Neuronal stem cell (in vitro differentiated cells): ENCODE data around the gene NHS.

Experiments
- DNase-seq: peaks from one replicate; pipeline ENCODE4 v3.0.0-alpha.2; 2013; ENCODE audit warnings: low spot score
- H2AFZ ChIP-seq: one replicate; pipeline ENCODE4 v1.6.1; 2013; ENCODE audit warnings: mild to moderate bottlenecking, low read length, inconsistent platforms
- H2AK5ac ChIP-seq: 2 replicates; pipeline ENCODE4 v1.6.1; 2013; ENCODE audit warnings: low read depth, mild to moderate bottlenecking, inconsistent platforms, low read length, moderate library complexity, mixed read lengths
- H2BK120ac ChIP-seq: 2 replicates; pipeline ENCODE4 v1.6.1; 2013; ENCODE audit warnings: low read depth, mild to moderate bottlenecking, inconsistent platforms, low read length, moderate library complexity, mixed read lengths
- H2BK12ac ChIP-seq: one replicate; pipeline ENCODE4 v1.6.1; 2013; ENCODE audit warnings: low read length, inconsistent platforms
- H2BK15ac ChIP-seq: 2 replicates; pipeline ENCODE4 v1.6.1; 2013; ENCODE audit warnings: mild to moderate bottlenecking, low read length, inconsistent platforms, mixed read lengths
- H2BK5ac ChIP-seq: one replicate; pipeline ENCODE4 v1.6.1; 2013; ENCODE audit warnings: inconsistent platforms, mild to moderate bottlenecking, low read length, moderate library complexity
- H3K14ac ChIP-seq: one replicate; pipeline ENCODE4 v1.6.1; 2013; ENCODE audit warnings: low read length, inconsistent platforms
- H3K18ac ChIP-seq: 2 replicates; pipeline ENCODE4 v1.6.1; 2013; ENCODE audit warnings: low read length, inconsistent platforms
- H3K23ac ChIP-seq: 2 replicates; pipeline ENCODE4 v1.6.1; 2013; ENCODE audit warnings: low read depth, mild to moderate bottlenecking, mixed read lengths, low read length, inconsistent platforms; ENCODE audit not compliant: poor library complexity
- H3K27ac ChIP-seq: replicated peaks from 3 replicates; pipeline ENCODE4 v1.5.1; 2013; ENCODE audit warnings: low read length, inconsistent platforms
- H3K27me3 ChIP-seq, 3 experiments: 2 replicates each; pipeline ENCODE4 v1.6.1; 2013; ENCODE audit warnings: low read length in 3 of 3, mild to moderate bottlenecking in 2 of 3, inconsistent platforms in 1 of 3, low read depth in 1 of 3, mixed read lengths in 1 of 3, moderate library complexity in 1 of 3; ENCODE audit not compliant: control insufficient read depth in 3 of 3, insufficient read depth in 3 of 3
- H3K36me3 ChIP-seq, 2 donors: replicated peaks in 1 of 2; 2 replicates each; pipeline ENCODE4 v1.6.1; 2013; ENCODE audit warnings: low read length in 2 of 2; ENCODE audit not compliant: control insufficient read depth in 2 of 2, insufficient read depth in 2 of 2
- H3K4ac ChIP-seq: 2 replicates; pipeline ENCODE4 v1.6.1; 2013; ENCODE audit warnings: inconsistent platforms, mild to moderate bottlenecking, low read length, moderate library complexity
- H3K4me1 ChIP-seq, 2 donors: 1 replicate in 1 of 2; 2 replicates in 1 of 2; pipeline ENCODE4 v1.6.1; 2013; ENCODE audit warnings: low read length in 2 of 2, low read depth in 1 of 2; ENCODE audit not compliant: control insufficient read depth in 2 of 2, insufficient read depth in 1 of 2
- H3K4me2 ChIP-seq: one replicate; pipeline ENCODE4 v1.6.1; 2013; ENCODE audit warnings: mild to moderate bottlenecking, low read length, inconsistent platforms; ENCODE audit not compliant: insufficient read depth, poor library complexity, severe bottlenecking
- H3K4me3 ChIP-seq, 2 donors: 2 replicates each; pipeline ENCODE4 v1.5.1; 2013; ENCODE audit warnings: low read length in 2 of 2, mild to moderate bottlenecking in 2 of 2, inconsistent platforms in 1 of 2, moderate library complexity in 1 of 2
- H3K79me1 ChIP-seq: one replicate; pipeline ENCODE4 v1.6.1; 2013; ENCODE audit warnings: low read depth, mild to moderate bottlenecking, inconsistent platforms, low read length, moderate library complexity
- H3K9ac ChIP-seq: one replicate; pipeline ENCODE4 v1.6.1; 2013; ENCODE audit warnings: mild to moderate bottlenecking, low read depth, low read length, inconsistent platforms; ENCODE audit not compliant: poor library complexity
- H3K9me3 ChIP-seq, 2 donors: replicated peaks in 1 of 2; 2 replicates each; pipeline versions ENCODE3 to v1.6.1; 2013; ENCODE audit warnings: low read length in 2 of 2, mild to moderate bottlenecking in 2 of 2, inconsistent platforms in 1 of 2, low read depth in 1 of 2, mixed read lengths in 1 of 2, moderate library complexity in 1 of 2; ENCODE audit not compliant: control insufficient read depth in 2 of 2, insufficient read depth in 1 of 2
- H4K8ac ChIP-seq: one replicate; pipeline ENCODE4 v1.6.1; 2013; ENCODE audit warnings: low read depth, mild to moderate bottlenecking, inconsistent platforms, low read length, moderate library complexity
- H4K91ac ChIP-seq: one replicate; pipeline ENCODE4 v1.6.1; 2013; ENCODE audit warnings: low read length, low read depth, mild to moderate bottlenecking, inconsistent platforms; ENCODE audit not compliant: poor library complexity
- WGBS, 2 donors: extraction: QIAGEN DNeasy Blood & Tissue Kit; methylation state at CpG; one replicate each; pipeline ENCODE4 v1.1.7; 2013; ENCODE audit warnings: missing lambda C conversion rate in 2 of 2, mixed read lengths in 1 of 2; ENCODE audit not compliant: insufficient read length in 2 of 2, insufficient replicate concordance in 1 of 2; ENCODE audit errors: extremely low coverage in 2 of 2; 5-methylcytosine and 5-hydroxymethylcytosine counted together

NHS gene

GRCh38 chrX:17554914-17555313, 179.9 kb downstream of the NHS start:
- no peak overlapping the region for H2BK5ac ChIP-seq
- H3K27ac ChIP-seq = no peak overlapping the region
- DNase-seq = no peak
- H3K79me1 ChIP-seq = no peaks in the 10 kb centered on the region
- H4K8ac ChIP-seq = no peak overlapping the region
- no peak overlapping the region for H3K14ac ChIP-seq
- H2BK15ac ChIP-seq = no peak overlapping the region
- H3K4me2 ChIP-seq = no peak overlapping the region
- no CpG with 5 or more reads among the region's 5 CpGs for WGBS, 2 donors
- H2AK5ac ChIP-seq = no peak overlapping the region
- no peak overlapping the region for H3K23ac ChIP-seq
- no peak overlapping the region for H2AFZ ChIP-seq
- no peaks in the 10 kb centered on the region for H3K9me3 ChIP-seq
- H4K91ac ChIP-seq = no peak overlapping the region
- no peak overlapping the region for H3K9ac ChIP-seq
- no peak overlapping the region for H2BK120ac ChIP-seq
- no peak overlapping the region for H2BK12ac ChIP-seq
- no peak overlapping the region for H3K18ac ChIP-seq
- peaks cover 0 to 9% of the 10 kb centered on the region in 2 donors for H3K4me1 ChIP-seq
- no peak overlapping the region for H3K4ac ChIP-seq
- no peak overlapping the region for H3K4me3 ChIP-seq
- peaks cover 0 to 11% (median 0%) of the 10 kb centered on the region in 3 experiments for H3K27me3 ChIP-seq
- H3K36me3 ChIP-seq = no peaks in the 10 kb centered on the region

- H3K36me3 ChIP-seq = no peaks in the 10 kb centered on the region
- H3K9me3 ChIP-seq = no peaks in the 10 kb centered on the region
- no peak overlapping the region for H4K91ac ChIP-seq
- no peak overlapping the region for H3K4me2 ChIP-seq
- WGBS, 2 donors = no CpG with 5 or more reads among the region's 2 CpGs
- no peak overlapping the region for H2BK12ac ChIP-seq
- no peak overlapping the region for H2BK120ac ChIP-seq
- H3K23ac ChIP-seq = no peak overlapping the region
- H3K4me1 ChIP-seq = peaks cover 2 to 3% of the 10 kb centered on the region in 2 donors
- H3K14ac ChIP-seq = no peak overlapping the region
- H3K4ac ChIP-seq = no peak overlapping the region
- H2AFZ ChIP-seq = no peak overlapping the region
- H3K4me3 ChIP-seq = no peak overlapping the region
- H3K9ac ChIP-seq = no peak overlapping the region
- H2BK15ac ChIP-seq = no peak overlapping the region
- no peak overlapping the region for H4K8ac ChIP-seq
- DNase-seq = no peak
- no peak overlapping the region for H3K27ac ChIP-seq
- H3K79me1 ChIP-seq = no peaks in the 10 kb centered on the region
- no peak overlapping the region for H2AK5ac ChIP-seq
- no peak overlapping the region for H3K18ac ChIP-seq
- peaks cover 0 to 11% (median 0%) of the 10 kb centered on the region in 3 experiments for H3K27me3 ChIP-seq
- H2BK5ac ChIP-seq = no peak overlapping the region
Measured at GRCh38 chrX:17555846-17556245, 180.8 kb downstream of the NHS start.

GRCh38 chrX:17559728-17560379, 184.9 kb downstream of the NHS start:
- Histone ChIP-seq H3K4ac (no peak overlapping the region), H3K27ac (no peak overlapping the region), H3K27me3 (peaks cover 0 to 3% (median 0%) of the 10 kb centered on the region in 3 experiments), H2BK15ac (no peak overlapping the region), H2BK12ac (no peak overlapping the region), H3K4me1 (peaks cover 0 to 2% of the 10 kb centered on the region in 2 donors), H3K14ac (no peak overlapping the region), H4K91ac (no peak overlapping the region), H2BK120ac (no peak overlapping the region), H3K18ac (no peak overlapping the region), H2AK5ac (no peak overlapping the region), H3K36me3 (no peaks in the 10 kb centered on the region), H2BK5ac (no peak overlapping the region), H3K9me3 (no peaks in the 10 kb centered on the region), H3K4me2 (no peak overlapping the region), H3K9ac (no peak overlapping the region), H3K79me1 (no peaks in the 10 kb centered on the region), H2AFZ (peak overlapping the region; percentile 11), H3K23ac (no peak overlapping the region), H4K8ac (no peak overlapping the region), H3K4me3 (no peak overlapping the region)
- WGBS, 2 donors = no CpG with 5 or more reads among the region's 8 CpGs
- no peak for DNase-seq

GRCh38 chrX:17560385-17560784, 185.4 kb downstream of the NHS start:
- Histone ChIP-seq H3K18ac (no peak overlapping the region), H3K4me2 (no peak overlapping the region), H3K9ac (no peak overlapping the region), H2BK120ac (no peak overlapping the region), H3K27me3 (peaks cover 0 to 3% (median 0%) of the 10 kb centered on the region in 3 experiments), H2AFZ (peak overlapping the region; percentile 11), H4K8ac (no peak overlapping the region), H3K4me1 (peaks cover 0 to 2% of the 10 kb centered on the region in 2 donors), H3K14ac (no peak overlapping the region), H3K4ac (no peak overlapping the region), H2BK12ac (no peak overlapping the region), H2BK15ac (no peak overlapping the region), H3K79me1 (no peaks in the 10 kb centered on the region), H3K4me3 (no peak overlapping the region), H3K36me3 (no peaks in the 10 kb centered on the region), H3K9me3 (no peaks in the 10 kb centered on the region), H3K27ac (no peak overlapping the region), H2BK5ac (no peak overlapping the region), H4K91ac (no peak overlapping the region), H3K23ac (no peak overlapping the region), H2AK5ac (no peak overlapping the region)
- no CpG with 5 or more reads among the region's 2 CpGs for WGBS, 2 donors
- no peak for DNase-seq
